ENCODE results near the gene WIZ.

DNA sequence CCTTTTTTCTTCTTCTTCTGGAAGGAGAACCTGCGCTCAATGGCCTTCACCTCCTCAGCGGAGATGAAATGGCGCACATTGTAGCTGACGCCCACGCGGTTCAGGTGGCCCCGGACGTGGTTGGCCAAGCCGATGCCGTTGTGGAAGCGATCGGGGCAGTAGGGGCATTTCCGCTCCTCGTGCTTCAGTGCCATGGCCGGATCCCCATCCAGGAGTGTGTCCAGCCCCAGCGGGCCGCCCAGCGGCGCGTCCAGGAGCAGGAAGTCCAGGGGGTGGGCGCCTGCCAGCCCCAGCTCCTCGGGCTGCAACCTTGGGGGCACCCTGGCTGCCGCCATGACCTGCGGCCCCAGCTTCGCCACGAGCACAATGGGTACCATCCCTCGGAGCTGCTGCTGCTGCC lies 11.2 kb downstream of the WIZ start:
- TF ChIP-seq, protein P1, sequence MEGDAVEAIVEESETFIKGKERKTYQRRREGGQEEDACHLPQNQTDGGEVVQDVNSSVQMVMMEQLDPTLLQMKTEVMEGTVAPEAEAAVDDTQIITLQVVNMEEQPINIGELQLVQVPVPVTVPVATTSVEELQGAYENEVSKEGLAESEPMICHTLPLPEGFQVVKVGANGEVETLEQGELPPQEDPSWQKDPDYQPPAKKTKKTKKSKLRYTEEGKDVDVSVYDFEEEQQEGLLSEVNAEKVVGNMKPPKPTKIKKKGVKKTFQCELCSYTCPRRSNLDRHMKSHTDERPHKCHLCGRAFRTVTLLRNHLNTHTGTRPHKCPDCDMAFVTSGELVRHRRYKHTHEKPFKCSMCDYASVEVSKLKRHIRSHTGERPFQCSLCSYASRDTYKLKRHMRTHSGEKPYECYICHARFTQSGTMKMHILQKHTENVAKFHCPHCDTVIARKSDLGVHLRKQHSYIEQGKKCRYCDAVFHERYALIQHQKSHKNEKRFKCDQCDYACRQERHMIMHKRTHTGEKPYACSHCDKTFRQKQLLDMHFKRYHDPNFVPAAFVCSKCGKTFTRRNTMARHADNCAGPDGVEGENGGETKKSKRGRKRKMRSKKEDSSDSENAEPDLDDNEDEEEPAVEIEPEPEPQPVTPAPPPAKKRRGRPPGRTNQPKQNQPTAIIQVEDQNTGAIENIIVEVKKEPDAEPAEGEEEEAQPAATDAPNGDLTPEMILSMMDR (IDR thresholded peaks at IDR 0.05) = no peak
- no peak for TF ChIP-seq EP300 (IDR thresholded peaks at IDR 0.05)
- no peak for TF ChIP-seq POLR2A (IDR thresholded peaks at IDR 0.05)

All from gastroesophageal sphincter (tissue), 3 donors.